DMS53 treated with DMSO at 0.1 percent for 48 hours (cell line): ENCODE data around the gene CCNL2.

Source experiments
- DNase-seq: peaks from one replicate; lab custom pipeline; 2025; ENCODE audit not compliant: unreplicated experiment; lab: John Stamatoyannopoulos, UW

Gene CCNL2

DNA sequence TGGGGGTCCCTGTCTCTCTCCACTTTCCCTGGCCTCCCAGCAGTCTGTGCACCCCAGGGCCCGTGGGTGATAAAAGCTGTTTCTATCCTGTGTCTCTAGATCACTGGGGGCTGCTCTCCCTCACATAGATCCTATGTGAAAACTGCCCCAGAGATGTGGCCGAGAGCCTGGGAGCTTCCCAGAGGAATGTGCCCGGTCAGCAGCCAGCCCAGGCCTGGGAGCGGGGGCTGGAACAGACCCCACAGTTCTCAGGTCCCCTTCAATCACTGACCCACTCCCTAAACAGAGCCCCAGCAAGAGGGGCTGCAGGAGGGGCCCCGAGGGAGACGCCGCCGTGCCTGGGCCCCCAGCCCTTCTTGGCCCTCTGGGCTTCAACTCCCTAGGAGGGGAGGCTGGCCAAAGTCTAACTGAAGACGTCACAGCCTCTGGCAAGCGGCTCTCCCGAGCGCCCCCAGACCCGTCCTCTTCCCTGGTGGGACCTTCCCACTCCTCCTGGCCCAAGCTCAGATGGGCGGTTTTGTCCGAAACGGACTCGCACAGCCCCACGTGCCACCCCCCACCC is 41.2 kb downstream of the CCNL2 start:
- DNase-seq: no peak

DNA sequence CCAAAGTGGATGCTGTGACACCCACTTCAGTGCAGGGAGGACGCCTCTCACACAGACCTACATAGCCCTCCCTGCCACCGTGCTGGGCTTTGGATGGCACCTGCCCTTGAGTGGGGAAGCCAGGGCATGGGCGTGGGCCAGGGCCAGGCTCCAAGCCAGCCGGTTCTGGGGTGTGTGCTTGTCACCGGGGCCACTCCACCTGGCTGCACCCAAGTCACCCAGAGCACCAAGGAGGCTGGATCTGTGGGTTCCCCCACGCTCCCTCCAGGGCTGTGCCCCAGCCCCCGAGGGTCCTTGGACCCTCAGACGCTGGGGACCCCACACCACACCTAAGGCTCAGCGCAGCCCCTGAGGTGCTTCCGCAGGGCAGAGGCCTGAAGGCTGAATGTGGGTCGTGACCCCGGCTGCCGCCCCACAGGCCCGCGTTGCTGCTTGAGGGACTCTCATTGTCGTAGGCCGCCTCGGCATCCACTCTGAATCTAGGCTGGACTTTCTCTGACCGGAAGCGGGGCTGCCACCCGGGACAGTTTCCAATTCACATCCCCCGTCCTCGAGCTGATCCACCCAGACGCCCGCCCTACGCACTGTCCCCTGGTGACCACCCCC is 42.2 kb downstream of the CCNL2 start:
- DNase-seq: no peak

DNA sequence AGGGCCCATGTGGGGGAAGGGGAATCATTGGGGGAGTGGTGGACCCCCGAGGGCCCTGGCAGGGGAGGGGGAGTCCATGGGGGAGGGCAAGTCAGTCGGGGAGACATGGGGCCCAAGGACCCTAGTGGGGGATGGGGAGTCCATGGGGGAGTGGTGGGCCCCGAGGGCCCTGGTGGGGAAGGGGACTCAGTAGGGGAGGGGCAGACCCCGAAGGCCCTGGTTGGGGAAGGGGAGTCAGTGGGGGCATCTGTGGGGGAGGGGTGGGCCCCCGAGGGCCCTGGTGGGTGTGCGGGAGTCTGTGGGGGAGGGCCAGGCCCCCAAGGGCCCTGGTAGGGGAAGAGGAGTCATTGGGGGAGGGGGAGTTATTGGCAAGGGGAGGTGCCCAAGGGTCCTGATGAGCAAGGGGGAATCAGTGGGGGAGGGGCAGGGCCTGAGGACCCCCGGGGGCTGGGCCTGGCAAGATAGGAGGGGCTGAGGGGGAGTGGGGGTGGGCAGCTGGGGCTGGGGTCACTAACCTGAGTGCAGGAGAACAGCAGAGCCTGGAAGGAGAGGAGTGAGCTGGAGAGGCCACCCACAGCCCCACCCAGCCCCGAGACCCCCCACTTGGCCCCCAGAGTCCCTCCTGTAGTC is 42.9 kb downstream of the CCNL2 start:
- DNase-seq: no peak

DNA sequence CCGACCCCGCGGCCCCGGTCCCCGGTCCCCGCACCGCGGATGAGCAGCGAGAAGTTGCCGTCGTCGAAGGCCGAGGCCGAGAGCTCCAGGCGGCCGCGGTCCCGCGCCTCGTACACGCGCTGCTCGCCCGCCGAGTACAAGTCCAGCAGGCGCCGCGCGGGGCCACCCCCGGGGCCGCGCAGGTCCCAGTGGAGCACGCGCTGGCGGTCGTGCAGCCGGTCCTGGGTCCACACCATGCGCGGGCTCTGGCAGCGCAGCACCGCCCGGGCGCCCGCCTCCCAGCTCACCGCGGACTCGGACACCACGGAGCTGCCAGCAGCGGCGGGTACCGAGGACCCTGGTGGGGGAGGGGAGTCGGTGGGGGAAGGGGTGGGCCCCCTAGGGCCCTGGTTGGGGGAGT is 43.7 kb downstream of the CCNL2 start:
- DNase-seq: peak; percentile 43

DNA sequence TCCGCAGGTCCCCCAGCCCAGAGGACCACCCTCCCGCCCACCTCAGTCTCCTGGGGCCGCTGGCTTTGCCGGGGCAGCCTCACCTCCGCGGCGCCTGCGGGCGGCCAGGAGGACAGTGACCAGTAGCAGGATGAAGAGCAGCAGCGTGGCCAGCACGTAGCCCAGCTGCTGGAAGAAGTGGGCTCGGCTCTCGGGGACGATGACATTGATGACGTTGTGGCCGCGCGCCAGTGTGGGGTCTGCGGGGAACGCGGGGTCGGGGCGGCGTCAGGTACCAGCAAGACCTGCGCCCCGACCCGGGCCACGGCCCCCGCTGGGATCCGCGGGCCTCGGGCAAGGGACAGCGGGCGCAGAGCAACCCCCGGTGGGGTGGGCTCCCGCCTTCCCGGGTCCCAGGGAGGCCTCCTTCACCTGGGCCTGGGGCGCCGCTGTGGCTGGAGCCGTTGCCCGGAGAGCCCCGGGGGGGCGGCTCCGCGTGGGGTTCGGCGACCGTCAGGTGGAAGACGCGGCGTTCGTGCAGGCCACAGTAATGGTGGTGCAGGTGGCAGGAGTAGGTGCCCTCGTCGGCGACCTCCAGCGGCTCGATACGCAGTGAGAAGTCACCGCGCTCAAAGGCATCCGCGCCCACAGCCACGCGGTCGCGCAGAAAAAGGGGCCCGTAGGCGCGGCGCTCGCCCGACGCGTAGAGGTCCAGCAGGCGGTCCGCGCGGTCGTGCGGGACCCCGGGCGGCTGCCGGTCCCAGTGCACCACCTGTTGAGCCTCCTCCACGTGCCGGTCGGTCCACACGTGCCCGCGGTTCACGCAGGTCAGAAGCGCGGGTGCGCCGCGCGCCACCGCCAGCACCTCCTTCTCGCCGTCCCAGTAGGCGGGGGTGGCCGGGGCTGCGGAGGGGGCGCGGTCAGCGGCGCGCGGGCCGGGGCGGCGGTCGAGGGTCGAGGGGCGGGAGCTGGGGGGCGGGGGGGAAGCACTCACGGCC is 44.6 kb downstream of the CCNL2 start:
- no peak for DNase-seq

DNA sequence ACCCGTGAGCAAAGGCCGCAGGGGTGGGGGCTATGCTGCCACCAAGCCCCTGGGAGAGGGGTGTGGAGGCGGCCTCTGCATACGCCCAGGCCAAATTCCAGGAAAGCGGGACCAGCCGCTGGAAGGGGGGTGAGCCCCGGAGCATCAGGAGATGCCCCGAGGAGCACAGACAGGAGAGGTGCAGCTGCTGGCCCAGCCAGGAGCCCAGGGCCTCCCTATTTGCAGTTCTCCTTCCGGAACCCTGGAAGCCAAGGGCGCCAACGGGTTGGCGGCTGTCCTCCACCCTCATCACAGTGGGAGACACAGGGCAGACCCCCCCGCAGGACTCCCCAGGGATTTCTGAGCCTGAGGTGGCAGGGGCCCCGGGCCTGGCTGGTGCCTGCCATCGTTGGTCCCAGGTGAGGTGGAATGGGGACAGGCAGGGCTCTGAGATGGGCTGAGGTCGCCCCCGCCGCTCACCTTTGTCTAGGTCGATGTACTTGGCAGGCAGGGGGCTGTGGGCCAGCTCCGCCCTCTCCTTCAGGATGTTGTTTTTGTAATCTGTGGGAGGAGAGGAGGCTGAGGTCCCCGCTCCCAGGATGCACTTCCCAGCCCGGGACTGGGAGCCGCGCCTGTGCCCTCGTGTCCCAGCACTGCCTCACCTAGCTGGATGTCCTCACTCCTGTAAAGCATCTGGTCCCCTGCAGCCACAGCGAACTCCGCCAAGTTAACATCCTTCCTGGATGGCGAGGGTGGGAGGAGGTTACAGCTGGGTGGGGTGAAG is 45.6 kb downstream of the CCNL2 start:
- no peak for DNase-seq

DNA sequence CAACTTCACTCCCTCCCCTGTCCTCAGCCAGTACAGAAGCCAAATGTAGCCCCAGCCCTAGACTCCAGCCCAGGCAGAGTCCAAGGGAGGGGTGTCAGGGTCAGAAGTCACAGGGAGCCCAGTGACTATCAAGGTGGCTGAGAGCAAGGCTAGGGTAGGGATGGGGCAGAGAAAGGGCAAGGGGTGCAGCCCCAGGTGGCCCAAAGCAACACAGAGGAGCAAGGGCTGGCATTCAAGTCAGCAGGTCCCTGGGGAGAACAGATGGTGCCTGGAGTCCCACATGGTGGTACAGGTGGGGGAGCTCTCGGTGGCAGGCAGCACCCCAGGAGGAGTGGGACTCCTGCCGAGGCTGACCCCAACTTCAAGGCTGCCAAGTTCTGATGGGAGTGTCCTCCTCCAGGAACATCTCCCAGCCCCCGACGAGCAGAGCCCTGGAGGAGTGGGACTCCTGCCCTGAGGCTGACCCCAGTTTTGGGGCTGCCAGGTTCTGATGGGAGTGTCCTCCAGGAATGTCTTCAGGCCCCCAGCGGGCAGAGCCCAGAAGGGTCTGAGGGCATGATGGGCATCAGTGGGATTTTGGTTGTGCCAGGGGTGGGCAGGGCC is 46.2 kb downstream of the CCNL2 start:
- no peak for DNase-seq

DNA sequence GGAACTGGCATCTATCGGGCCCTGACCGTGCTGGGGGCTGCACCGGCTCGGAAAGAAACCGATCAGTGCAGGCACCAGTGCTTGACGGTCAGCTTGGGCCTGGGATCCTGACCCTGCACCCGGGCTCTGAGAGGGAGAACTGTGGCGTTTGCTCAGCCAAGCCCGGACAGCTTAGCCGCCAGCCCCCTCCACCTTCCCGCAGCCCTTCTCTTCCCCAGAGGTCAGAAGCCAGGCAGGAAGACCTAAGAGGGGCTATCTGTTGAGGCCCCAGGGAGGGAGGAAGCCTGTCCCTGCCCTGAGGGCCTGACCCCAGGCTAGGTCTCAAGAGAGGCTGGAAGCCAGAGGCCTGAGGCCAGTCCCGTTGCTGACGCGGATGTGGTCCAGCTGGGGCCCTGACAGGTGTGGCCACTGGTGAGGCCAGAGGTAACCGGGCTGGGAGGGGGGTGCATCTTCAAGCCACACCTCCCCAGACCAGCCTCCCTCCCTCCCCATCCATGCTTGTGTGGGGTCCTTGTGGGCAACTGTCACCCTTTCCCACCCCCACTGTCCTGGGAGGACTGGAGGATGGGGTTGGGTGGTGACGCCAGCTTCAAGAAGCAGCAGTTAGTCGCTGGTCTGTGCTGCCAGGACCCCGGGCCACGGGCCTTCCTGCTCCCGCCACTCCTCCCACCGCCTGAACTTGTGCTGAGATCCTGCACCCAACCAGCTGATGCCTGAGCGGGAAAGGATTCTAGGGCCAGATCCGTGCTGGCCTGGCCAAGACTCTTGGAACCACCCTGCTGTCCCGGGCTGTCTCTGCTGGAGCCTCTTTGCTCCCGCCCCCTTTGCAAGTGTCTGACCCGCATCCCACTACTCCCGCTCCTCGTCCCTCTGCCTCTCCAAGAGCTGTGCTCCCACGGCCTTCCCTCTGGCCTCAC is 47.4 kb downstream of the CCNL2 start:
- DNase-seq: peak; percentile 18

DNA sequence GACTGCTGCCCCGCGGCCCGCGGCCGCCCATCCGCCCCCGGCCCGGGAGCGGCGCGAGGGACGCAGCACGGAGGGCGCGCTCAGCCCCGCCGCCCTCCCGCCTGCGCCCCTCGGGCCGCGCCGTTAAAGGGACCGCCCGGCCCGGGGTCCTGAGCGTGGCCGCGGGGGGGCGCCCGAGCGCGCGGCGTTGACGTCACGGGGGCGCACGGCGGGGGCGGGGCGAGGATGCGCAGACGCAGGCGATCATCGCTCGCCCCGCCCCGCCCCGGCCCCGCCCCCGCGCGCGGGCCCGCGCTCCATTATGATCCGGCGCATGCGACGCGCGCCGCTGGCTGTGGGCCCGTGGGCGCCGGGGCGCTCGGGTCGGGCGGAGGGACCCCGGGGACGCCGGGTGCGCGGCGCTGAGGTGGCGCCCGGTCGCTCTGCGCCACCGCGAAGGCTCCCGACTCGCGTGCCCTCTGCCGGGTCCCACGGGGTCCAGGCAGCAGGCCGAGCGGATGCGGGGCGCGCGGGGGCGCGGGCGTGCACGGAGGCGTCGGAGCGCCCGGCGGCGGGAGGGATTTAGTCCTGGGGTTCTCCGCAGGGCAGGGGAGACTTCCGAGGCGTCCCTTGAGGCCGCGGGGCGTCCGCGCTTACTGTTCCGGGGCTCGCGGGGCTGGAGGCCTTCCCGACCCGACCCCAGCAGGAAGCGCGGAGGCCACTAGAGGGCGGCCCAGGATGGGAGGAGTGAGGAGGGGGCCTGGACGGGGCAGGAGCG is 49.7 kb downstream of the CCNL2 start, which contains the start of gene DVL1:
TSS of gene DVL1 (minus strand) at position 163 of the 757 bp plus-strand sequence. CDS start 353 bp downstream, outside the sequence.
- no peak for DNase-seq

DNA sequence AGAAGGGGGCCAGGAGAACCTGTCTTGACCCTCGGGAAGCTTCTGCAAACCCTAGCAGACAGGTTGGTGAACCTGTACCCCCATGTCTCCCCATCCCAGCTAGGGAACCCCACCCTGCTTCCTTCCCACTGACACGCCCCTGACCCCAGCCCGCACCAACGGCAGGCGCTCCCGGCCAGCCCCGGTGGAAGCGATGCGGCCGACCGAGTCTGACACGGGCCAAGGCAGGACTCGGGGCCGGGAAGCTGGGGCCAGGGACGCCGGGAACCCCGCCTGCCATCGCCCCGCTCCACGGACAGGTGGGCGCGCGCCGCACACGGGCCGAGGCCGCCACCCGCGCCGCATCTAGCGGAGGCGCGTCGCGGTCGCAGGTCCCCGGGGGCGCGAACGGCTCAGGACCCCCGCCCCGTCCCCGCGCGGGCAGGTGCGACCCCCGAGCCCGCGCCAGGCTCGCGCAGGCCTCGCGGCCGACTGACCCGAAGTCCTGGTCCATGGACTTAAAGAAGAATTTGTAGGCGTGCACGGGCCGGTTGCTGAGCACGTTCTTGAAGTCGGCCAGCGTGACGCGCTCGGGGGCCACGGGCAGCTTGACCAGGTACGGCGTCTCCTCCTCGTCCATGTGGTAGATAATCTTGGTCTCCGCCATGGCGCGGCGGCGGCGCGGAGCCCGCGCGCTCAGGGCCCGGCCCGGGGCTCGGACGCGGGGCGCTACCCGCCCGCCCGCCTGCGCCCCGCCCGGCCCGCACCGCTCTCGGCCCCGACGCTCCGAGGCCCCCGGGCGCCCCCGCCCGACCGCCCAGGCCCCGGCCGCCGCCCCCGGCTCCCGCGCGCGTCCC is 50.5 kb downstream of the CCNL2 start:
- no peak for DNase-seq

DNA sequence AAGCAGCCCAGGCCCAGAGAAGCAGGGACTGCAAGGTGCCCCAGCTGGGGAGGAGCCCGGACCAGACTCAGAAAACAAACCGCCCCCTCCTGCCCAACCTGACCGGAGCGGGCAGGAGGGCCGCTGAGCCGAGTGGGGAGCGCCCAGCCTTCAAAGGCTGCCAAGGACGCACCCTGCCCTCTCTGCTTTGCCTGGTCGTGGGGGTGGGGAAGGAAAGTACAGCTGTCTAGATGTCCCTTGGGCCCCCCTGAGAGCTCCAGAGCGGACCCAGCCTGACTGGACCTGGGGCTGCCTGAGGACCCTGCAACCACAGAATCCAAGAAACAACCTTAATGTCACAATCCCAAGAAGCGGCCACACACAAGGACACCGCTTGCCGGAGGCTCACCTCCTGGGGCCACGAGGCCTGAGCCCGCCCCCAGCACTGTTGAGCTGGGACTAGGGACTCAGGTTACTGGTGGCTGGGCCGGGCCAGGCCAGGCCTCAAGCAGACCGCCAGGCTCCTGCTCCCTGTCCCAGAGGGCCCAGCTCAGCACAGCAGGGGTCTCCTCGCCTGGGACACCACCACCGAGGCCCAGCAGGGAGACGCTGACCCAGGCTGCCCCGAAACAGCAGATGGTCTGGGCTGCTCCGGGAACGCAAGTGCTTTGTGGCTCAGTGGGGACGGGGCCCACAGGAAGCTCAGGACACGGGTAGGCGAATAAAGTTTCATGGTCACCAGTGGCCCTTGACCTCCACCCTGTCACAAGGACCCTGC is 51.3 kb downstream of the CCNL2 start:
- DNase-seq: no peak

DNA sequence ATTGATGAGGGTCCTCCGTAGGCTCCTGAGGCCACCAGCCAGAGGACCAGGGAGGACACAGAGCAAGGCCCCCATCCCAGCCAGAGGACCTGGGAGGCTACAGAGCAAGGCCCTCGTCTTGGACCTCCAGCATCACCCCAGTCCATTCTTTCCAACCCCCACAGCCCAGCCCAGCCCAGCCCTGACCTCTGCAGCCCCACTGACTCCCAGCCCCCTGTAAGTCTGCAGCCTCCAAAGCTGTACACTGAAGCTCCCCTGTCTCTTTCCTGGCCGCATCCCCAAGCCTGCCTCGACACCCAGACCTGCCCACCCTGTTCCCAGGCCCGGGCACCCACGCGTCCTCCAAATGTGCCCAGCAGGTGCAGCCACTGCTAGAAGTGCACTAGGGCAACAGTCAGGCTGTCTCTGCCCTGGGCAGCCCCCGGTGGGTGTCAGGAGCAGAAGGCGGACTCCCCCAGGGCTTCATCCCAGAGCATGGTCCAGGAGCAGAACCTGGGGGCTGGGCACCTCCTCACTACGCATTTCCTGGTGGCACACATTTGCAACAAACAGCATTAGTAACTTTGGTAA is 52.0 kb downstream of the CCNL2 start:
- DNase-seq: no peak

DNA sequence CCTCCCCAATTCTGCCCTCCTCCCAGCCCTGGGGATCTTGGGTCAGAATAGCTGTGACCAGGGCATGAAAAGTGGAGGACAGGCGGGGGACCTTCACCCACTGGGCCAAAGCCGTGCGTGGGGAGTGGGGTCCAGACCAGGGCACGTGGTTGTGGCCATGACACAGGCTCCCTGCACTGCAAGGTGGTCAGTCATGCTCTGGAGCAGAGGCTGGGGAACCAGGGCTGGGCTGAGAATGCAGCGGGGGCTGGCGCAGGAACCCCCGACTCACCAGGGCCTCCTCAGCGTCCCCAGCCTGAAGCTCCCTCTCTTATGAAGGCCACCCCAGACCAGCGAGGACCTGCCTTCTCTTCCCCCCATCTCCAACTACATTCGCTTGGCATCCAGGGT is 52.6 kb downstream of the CCNL2 start:
- no peak for DNase-seq

DNA sequence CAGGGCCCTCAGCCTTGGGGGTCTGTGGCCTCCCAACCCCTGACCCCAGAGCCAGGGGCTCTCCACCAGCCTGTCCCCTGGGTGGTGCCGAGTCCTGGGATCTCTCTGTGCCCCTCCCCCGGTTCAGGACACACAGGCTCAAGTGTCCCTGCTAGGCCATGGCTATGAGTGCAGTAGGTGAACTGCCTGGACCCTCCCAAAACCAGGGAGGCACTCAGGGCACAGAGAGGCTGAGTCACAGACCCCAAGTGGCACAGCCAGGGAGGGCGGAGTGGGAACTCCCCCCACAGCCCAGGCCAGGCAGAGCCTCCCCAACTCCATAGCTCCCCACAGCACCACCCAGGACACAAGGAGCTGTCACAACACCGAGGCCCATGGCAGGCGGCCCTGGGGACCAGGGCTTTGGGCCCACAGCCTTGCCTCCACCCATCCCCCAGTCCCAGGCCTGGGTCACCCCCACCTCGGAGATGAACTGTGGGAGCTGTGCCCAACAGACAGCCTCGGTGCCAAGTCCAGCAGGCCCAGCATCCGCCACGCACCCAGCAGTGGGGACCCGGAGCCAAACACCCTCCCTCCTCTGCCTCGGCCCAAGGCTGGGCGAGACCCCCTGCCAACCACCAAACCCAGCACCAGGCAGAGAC is 53.2 kb downstream of the CCNL2 start:
- DNase-seq: no peak

DNA sequence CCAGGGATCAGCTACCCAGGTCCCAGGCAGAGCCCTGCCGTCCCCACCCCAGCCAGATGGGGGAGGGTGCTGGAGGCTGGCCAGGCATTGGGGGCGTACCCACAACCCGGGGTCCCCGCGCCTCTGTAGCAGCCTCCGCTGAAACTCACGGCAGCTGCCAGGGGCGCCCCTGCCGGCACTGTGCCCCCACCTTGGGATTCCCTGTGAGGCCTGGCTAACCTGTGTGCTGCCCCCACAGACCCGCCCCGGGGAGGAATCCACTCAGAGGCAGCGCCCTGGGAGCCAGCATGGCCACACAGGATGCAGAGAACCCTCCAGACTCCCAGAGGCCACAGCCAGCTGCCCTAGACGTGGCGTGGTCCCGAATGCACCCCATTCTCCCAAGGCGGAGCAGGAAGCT is 53.8 kb downstream of the CCNL2 start:
- no peak for DNase-seq

DNA sequence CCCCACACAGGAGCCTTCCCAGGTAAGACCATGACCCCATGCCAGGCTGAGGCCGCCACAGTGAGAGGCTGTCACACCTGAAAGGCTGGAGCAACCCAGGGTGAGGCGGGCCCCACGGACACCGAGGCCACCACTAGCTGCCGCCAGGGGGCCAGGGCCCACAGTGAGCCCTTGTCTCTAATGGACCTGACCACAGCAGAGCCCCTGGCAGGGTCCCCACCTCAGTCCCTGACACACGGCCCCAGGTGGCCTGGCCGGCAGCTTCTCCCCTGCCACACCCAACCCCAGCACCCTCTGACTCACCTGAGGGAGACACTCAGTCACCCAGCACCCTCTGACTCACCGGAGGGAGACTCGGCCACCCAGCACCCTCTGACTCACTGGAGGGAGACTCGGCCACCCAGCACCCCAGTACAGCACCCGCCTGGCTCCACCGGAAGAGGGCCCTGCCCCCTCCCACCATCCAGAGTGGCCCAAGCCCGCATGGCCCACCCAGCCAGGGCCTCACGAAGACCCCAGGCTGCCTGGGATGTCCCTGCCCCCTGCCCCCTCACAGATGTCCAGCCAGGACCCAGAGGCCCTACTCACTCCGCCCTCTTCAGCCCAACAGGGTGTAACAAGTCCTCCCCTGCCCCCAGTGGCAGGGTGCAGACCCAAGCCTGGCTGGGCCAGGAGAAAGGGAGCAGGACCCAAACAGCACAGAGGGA is 54.3 kb downstream of the CCNL2 start:
- no peak for DNase-seq
